ENCODE results near the gene ABTB2. TPM values are rescaled to one million over a fixed set of nuclear protein-coding genes. Genes with fewer than 3 reads are reported as not detected.

Gene ABTB2
- total RNA-seq, 1 experiment from 2014 or later, result not detected

GRCh38 chr11:34157163-34157562 is 200.6 kb downstream of the ABTB2 start:
- no peak overlapping the region for H3K4me2 ChIP-seq (ENCODE audit: low read depth, low read length, poor library complexity, severe bottlenecking)
- no peaks in the 10 kb centered on the region for H3K36me3 ChIP-seq (ENCODE audit: insufficient read depth, low read length)
- H3K9me2 ChIP-seq (replicated peaks; ENCODE audit: insufficient read depth, low read length), result no peaks in the 10 kb centered on the region
- H3K9me3 ChIP-seq (ENCODE audit: low read length), result no peaks in the 10 kb centered on the region
- H3K9ac ChIP-seq (ENCODE audit: low read length), result no peak overlapping the region
- H3K4me1 ChIP-seq (ENCODE audit: low read length), result peaks cover 25% of the 10 kb centered on the region
- H4K20me1 ChIP-seq (ENCODE audit: insufficient read depth, low read depth, low read length), result no peaks in the 10 kb centered on the region; the same call in 1 of the 2 replicates
- no peak overlapping the region for H2AFZ ChIP-seq (ENCODE audit: low read length)
- no peaks in the 10 kb centered on the region for H3K79me2 ChIP-seq (ENCODE audit: low read length)
- no peak overlapping the region for H3K27ac ChIP-seq (ENCODE audit: low read length)
- no peak for DNase-seq
- H3K27me3 ChIP-seq (ENCODE audit: low read length), result no peaks in the 10 kb centered on the region
- no peak overlapping the region for H3K4me3 ChIP-seq (ENCODE audit: low read length)

- no peak overlapping the region for H3K9ac ChIP-seq (ENCODE audit: low read length)
Observed at GRCh38 chr11:34155757-34156062, 202.1 kb downstream of the ABTB2 start.

DNA sequence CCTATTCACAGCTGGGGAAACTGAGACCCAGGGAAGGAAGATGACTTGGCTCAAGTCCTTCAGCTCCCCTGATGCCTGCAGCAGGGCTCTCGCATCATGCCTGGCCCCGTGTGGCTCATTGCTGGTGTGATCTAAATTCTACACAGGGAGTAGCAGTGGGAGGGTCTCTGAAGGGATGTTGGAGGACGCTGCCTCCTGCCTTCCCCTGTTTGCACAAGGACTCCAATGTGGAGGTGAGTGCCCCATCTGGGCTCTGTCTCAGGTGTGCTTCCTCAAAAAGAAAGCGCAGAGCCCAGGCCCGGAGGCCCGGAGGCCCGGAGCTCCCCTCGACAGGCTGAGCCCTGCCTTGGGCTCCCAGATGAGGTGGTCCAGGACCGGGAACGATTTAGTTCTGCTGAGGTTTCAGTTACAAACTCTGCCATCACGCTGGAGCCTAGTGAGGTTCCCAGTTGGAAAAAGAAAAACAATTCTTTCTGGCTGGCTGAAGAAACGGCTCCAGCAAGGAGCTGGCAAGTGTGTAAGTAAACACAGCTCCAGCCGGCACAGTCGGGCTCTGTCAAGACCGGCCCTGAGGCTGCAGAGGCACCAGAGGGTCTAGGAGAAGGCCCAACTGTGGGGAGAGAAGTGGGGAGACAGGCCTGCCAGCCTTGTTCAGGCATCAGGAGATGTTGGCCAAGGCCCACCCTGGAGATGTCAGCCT is 202.6 kb downstream of the ABTB2 start:
- DNase-seq, result no peak
- Histone ChIP-seq H3K27me3 (ENCODE audit: low read length) (no peaks in the 10 kb centered on the region), H2AFZ (ENCODE audit: low read length) (no peak overlapping the region), H3K4me1 (ENCODE audit: low read length) (peaks cover 36% of the 10 kb centered on the region), H3K27ac (ENCODE audit: low read length) (no peak overlapping the region), H3K9me3 (ENCODE audit: low read length) (no peaks in the 10 kb centered on the region), H3K4me3 (ENCODE audit: low read length) (no peak overlapping the region), H3K9me2 (replicated peaks; ENCODE audit: insufficient read depth, low read length) (no peaks in the 10 kb centered on the region), H3K9ac (ENCODE audit: low read length) (no peak overlapping the region), H3K79me2 (ENCODE audit: low read length) (no peaks in the 10 kb centered on the region), H3K36me3 (ENCODE audit: insufficient read depth, low read length) (peaks cover under 1% of the 10 kb centered on the region; the same call in 1 of the 2 replicates), H4K20me1 (ENCODE audit: insufficient read depth, low read depth, low read length) (no peaks in the 10 kb centered on the region; the same call in 1 of the 2 replicates), H3K4me2 (ENCODE audit: low read depth, low read length, poor library complexity, severe bottlenecking) (no peak overlapping the region)

More at GRCh38 chr11:34155757-34156062, 202.1 kb downstream of the ABTB2 start:
- Histone ChIP-seq H3K9me2 (replicated peaks; ENCODE audit: insufficient read depth, low read length) (no peaks in the 10 kb centered on the region), H3K4me1 (ENCODE audit: low read length) (peaks cover 36% of the 10 kb centered on the region), H4K20me1 (ENCODE audit: insufficient read depth, low read depth, low read length) (no peaks in the 10 kb centered on the region; the same call in 1 of the 2 replicates), H3K27ac (ENCODE audit: low read length) (no peak overlapping the region), H3K9me3 (ENCODE audit: low read length) (no peaks in the 10 kb centered on the region), H2AFZ (ENCODE audit: low read length) (no peak overlapping the region), H3K79me2 (ENCODE audit: low read length) (no peaks in the 10 kb centered on the region), H3K4me3 (ENCODE audit: low read length) (no peak overlapping the region), H3K4me2 (ENCODE audit: low read depth, low read length, poor library complexity, severe bottlenecking) (no peak overlapping the region), H3K27me3 (ENCODE audit: low read length) (no peaks in the 10 kb centered on the region), H3K36me3 (ENCODE audit: insufficient read depth, low read length) (no peaks in the 10 kb centered on the region)
- no peak for DNase-seq

DNA sequence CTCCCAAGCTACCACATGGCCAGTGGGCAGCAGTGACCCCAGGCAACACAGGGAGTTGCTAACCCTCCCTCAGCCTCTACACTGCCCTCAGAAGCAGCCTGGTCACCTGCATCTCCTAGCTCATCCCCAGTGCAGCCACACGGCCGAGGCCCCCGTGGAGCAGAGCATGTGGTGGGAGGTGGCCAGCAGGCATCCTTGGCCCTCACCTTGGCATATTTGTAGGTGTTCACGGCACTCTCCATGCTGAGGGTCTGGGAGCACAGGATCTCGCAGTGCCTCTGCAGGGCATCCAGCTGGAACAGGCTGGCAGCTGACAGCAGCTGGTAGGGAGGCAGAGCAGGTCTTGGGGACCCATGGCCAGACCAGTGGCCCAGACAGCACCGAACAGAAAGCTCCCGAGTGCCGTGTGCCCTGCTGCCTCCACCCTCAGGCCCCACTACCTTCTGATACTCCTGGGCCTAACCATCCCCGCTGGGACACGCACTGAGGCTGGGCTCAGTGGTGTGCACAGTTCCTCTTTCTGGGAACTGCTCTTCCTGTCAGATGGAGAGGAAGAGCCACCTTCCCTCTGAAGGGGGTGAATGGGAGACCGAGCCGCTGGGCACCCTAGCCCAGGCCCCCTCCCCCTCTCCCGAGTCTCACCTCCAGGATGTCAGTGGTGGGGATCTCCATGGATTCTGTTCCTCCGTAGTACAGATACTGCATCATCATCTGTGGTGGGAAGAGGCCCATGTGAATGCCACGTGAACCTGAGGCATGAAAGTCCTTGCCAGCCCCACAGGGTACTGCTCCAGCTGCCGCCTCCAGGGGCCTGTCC is 203.5 kb downstream of the ABTB2 start:
- H3K9me2 ChIP-seq (replicated peaks; ENCODE audit: insufficient read depth, low read length), result no peaks in the 10 kb centered on the region
- H3K79me2 ChIP-seq (ENCODE audit: low read length), result no peaks in the 10 kb centered on the region
- no peaks in the 10 kb centered on the region for H4K20me1 ChIP-seq (ENCODE audit: insufficient read depth, low read depth, low read length)
- H3K4me3 ChIP-seq (ENCODE audit: low read length), result no peak overlapping the region; the same call in 1 of the 2 replicates
- peak; percentile 72 for DNase-seq
- peak overlapping the region; percentile 19; the same call in 1 of the 2 replicates for H3K27ac ChIP-seq (ENCODE audit: low read length)
- no peak overlapping the region for H2AFZ ChIP-seq (ENCODE audit: low read length)
- peaks cover 36% of the 10 kb centered on the region for H3K4me1 ChIP-seq (ENCODE audit: low read length)
- peaks cover 3% of the 10 kb centered on the region; the same call in 1 of the 2 replicates for H3K36me3 ChIP-seq (ENCODE audit: insufficient read depth, low read length)
- H3K27me3 ChIP-seq (ENCODE audit: low read length), result no peaks in the 10 kb centered on the region
- H3K4me2 ChIP-seq (ENCODE audit: low read depth, low read length, poor library complexity, severe bottlenecking), result peak overlapping the region; percentile 18
- peak overlapping the region; percentile 27; the same call in 1 of the 2 replicates for H3K9ac ChIP-seq (ENCODE audit: low read length)
- H3K9me3 ChIP-seq (ENCODE audit: low read length), result no peaks in the 10 kb centered on the region

- H3K36me3 ChIP-seq (ENCODE audit: insufficient read depth, low read length), result peaks cover 18% of the 10 kb centered on the region; the same call in 1 of the 2 replicates
- peaks cover 36% of the 10 kb centered on the region for H3K4me1 ChIP-seq (ENCODE audit: low read length)
- no peak overlapping the region for H3K4me2 ChIP-seq (ENCODE audit: low read depth, low read length, poor library complexity, severe bottlenecking)
- no peak overlapping the region for H3K9ac ChIP-seq (ENCODE audit: low read length)
- H3K9me2 ChIP-seq (replicated peaks; ENCODE audit: insufficient read depth, low read length), result no peaks in the 10 kb centered on the region
- no peaks in the 10 kb centered on the region for H3K27me3 ChIP-seq (ENCODE audit: low read length)
- no peak overlapping the region for H3K27ac ChIP-seq (ENCODE audit: low read length)
- H3K9me3 ChIP-seq (ENCODE audit: low read length), result no peaks in the 10 kb centered on the region
- H4K20me1 ChIP-seq (ENCODE audit: insufficient read depth, low read depth, low read length), result no peaks in the 10 kb centered on the region
- H3K4me3 ChIP-seq (ENCODE audit: low read length), result no peak overlapping the region
- no peak overlapping the region for H2AFZ ChIP-seq (ENCODE audit: low read length)
- DNase-seq, result no peak
- peaks cover 4% of the 10 kb centered on the region; the same call in 1 of the 2 replicates for H3K79me2 ChIP-seq (ENCODE audit: low read length)
Observed at GRCh38 chr11:34151916-34152845, 205.6 kb downstream of the ABTB2 start.

DNA sequence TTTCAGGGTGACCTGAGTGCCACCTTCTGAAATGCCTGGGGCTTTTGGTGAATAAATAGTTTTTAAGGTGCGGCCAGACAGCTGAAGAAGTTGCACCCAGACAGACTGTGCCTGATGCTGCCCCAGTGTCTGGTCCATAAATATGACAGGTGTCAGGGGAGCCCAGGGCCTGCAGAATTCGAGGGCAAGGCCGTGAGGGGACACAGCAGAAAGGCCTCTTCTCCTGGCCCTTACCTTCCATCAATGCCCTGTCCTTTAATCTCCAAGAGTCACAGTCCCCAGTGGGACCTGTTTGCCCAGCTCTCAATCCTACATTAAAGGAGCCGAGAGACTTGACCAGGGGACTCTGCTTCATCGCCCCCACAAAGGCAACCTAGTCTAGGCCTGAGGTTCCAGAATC is 206.6 kb downstream of the ABTB2 start:
- Histone ChIP-seq H3K9me3 (ENCODE audit: low read length) (no peaks in the 10 kb centered on the region), H3K27me3 (ENCODE audit: low read length) (no peaks in the 10 kb centered on the region), H3K79me2 (ENCODE audit: low read length) (peaks cover 4% of the 10 kb centered on the region; the same call in 1 of the 2 replicates), H3K4me3 (ENCODE audit: low read length) (no peak overlapping the region), H4K20me1 (ENCODE audit: insufficient read depth, low read depth, low read length) (no peaks in the 10 kb centered on the region), H3K27ac (ENCODE audit: low read length) (no peak overlapping the region), H3K4me2 (ENCODE audit: low read depth, low read length, poor library complexity, severe bottlenecking) (no peak overlapping the region), H3K36me3 (ENCODE audit: insufficient read depth, low read length) (peaks cover 29% of the 10 kb centered on the region; the same call in 1 of the 2 replicates), H2AFZ (ENCODE audit: low read length) (no peak overlapping the region), H3K9me2 (replicated peaks; ENCODE audit: insufficient read depth, low read length) (no peaks in the 10 kb centered on the region), H3K4me1 (ENCODE audit: low read length) (peaks cover 36% of the 10 kb centered on the region), H3K9ac (ENCODE audit: low read length) (no peak overlapping the region)
- no peak for DNase-seq

DNA sequence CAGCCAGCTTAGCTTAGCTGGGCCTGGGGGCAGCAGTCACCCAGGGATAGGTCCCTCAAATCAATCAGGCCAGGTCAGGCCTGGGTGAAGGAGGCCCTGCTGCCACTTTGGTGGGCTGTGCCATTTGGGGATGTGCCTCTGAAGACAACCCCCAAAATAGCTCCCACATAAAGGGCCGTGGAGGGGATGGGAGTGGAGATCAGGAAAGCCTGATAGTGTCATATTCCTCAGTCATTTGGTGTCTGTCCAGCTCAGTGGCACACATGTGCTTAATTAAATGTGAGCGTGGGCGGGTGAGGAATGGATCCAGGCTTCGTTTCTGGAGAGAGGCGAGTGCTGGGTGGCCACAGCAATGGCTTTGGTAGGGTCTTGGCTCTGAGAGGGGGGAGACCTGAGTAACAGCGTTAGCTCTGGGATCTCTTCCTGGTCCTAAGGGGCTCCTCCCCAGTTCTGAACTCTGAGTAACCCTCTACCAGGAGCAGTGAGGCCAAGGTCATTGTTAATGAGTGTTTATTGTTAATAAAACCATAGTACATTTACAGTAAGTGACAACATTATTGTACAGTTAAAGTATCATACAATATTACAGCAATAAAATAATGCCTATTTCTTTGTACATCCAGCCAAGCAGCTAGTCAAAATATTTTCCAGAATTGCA is 207.2 kb downstream of the ABTB2 start:
- H3K9me2 ChIP-seq (replicated peaks; ENCODE audit: insufficient read depth, low read length), result no peaks in the 10 kb centered on the region
- peaks cover 36% of the 10 kb centered on the region for H3K4me1 ChIP-seq (ENCODE audit: low read length)
- no peak overlapping the region for H3K9ac ChIP-seq (ENCODE audit: low read length)
- H4K20me1 ChIP-seq (ENCODE audit: insufficient read depth, low read depth, low read length), result no peaks in the 10 kb centered on the region
- no peaks in the 10 kb centered on the region for H3K9me3 ChIP-seq (ENCODE audit: low read length)
- DNase-seq, result no peak
- no peak overlapping the region for H2AFZ ChIP-seq (ENCODE audit: low read length)
- no peak overlapping the region for H3K4me3 ChIP-seq (ENCODE audit: low read length)
- H3K27ac ChIP-seq (ENCODE audit: low read length), result no peak overlapping the region
- no peaks in the 10 kb centered on the region for H3K27me3 ChIP-seq (ENCODE audit: low read length)
- no peak overlapping the region for H3K4me2 ChIP-seq (ENCODE audit: low read depth, low read length, poor library complexity, severe bottlenecking)
- H3K36me3 ChIP-seq (ENCODE audit: insufficient read depth, low read length), result peaks cover 34% of the 10 kb centered on the region; the same call in 1 of the 2 replicates
- H3K79me2 ChIP-seq (ENCODE audit: low read length), result peaks cover 4% of the 10 kb centered on the region; the same call in 1 of the 2 replicates
